ENCODE data around the gene TBL1X. TPM values are rescaled to one million over a fixed set of nuclear protein-coding genes. Genes with fewer than 3 reads are reported as not detected.

TBL1X gene
- total and polyA plus RNA-seq, 2 of the 8 experiments (the other 6 are each of a cell fraction or from before 2014, with no cell fraction given), result 13.3 to 25.6 TPM

- WGBS, 2 experiments (ENCODE audit: extremely low coverage in 1 of 2, insufficient coverage in 1 of 2, insufficient read length in 1 of 2, insufficient replicate concordance in 2 of 2, low coverage in 1 of 2, low lambda C conversion rate in 2 of 2, missing lambda C conversion rate in 1 of 2), result 68% methylated on average over 3 of the region's 3 CpGs; no CpG with 5 or more reads in 1 of the 2 experiments
- no peaks in the 10 kb centered on the region for H3K79me1 ChIP-seq (ENCODE audit: low read depth, low read length)
- peaks cover 3 to 5% of the 10 kb centered on the region in 2 experiments for H4K20me1 ChIP-seq (replicated peaks in 1 of 2; ENCODE audit: control insufficient read depth in 1 of 2, insufficient read depth in 2 of 2, low read length in 2 of 2)
- H4K5ac ChIP-seq (ENCODE audit: insufficient read length, low read depth, low read length), result no peak overlapping the region
- H3K27me3 ChIP-seq (replicated peaks in 1 of 4; ENCODE audit: control insufficient read depth in 3 of 4, extremely low read depth in 1 of 4, insufficient read depth in 3 of 4, low read length in 3 of 4), result no peaks in the 10 kb centered on the region
- no peaks in the 10 kb centered on the region for H3K9me3 ChIP-seq (ENCODE audit: insufficient read depth in 2 of 2, low read depth in 1 of 2, low read length in 1 of 2)
- DNase-seq (ENCODE audit: low read depth in 1 of 2, low spot score in 2 of 2) (no peak), FAIRE-seq (no peak)
- H3K18ac ChIP-seq (ENCODE audit: extremely low read depth, low read length), result no peak overlapping the region
- H2BK12ac ChIP-seq (ENCODE audit: low read depth, low read length), result no peak overlapping the region
- no peak overlapping the region for H4K8ac ChIP-seq (ENCODE audit: extremely low read depth, insufficient read depth, low read length)
- H3K4me1 ChIP-seq (replicated peaks in 1 of 4; ENCODE audit: control insufficient read depth in 3 of 4, insufficient read depth in 4 of 4, low read length in 3 of 4), result peaks cover 0 to 7% (median 0%) of the 10 kb centered on the region in 4 experiments; a peak in 3 of 7 replicates
- TF ChIP-seq SIX5 (IDR thresholded peaks at IDR 0.05; ENCODE audit: low read depth, low read length) (no peak), CHD2 (IDR thresholded peaks at IDR 0.05; ENCODE audit: low read length) (no peak), JUN (IDR thresholded peaks at IDR 0.05; ENCODE audit: low read depth, low read length) (no peak), KDM1A (IDR thresholded peaks at IDR 0.05; ENCODE audit: borderline replicate concordance, low read length) (no peak), EZH2 (IDR thresholded peaks at IDR 0.05; ENCODE audit: low read depth, low read length, severe bottlenecking) (no peak), CREB1 (IDR thresholded peaks at IDR 0.05) (no peak), CBX5 (IDR thresholded peaks at IDR 0.05; ENCODE audit: low read depth, low read length) (no peak), FOSL1 (IDR thresholded peaks at IDR 0.05; ENCODE audit: insufficient read depth, low read depth, low read length) (no peak), USF2 (IDR thresholded peaks at IDR 0.05; ENCODE audit: low read length) (no peak), POLR2A (IDR thresholded peaks at IDR 0.05; ENCODE audit: control extremely low read depth in 1 of 2, low read depth in 2 of 2, low read length in 2 of 2) (no peak)
- H3K36me3 ChIP-seq (ENCODE audit: control insufficient read depth in 2 of 4, insufficient read depth in 4 of 4, low read length in 3 of 4), result no peaks in the 10 kb centered on the region
- H2BK20ac ChIP-seq (ENCODE audit: low read length), result no peak overlapping the region
- H3K56ac ChIP-seq (replicated peaks; ENCODE audit: insufficient read length, low read depth, low read length), result no peak overlapping the region
- H3K4me3 ChIP-seq (ENCODE audit: extremely low read depth in 1 of 4, insufficient read depth in 2 of 4, low read depth in 3 of 4, low read length in 4 of 4), result no peak overlapping the region
- H2BK120ac ChIP-seq (replicated peaks; ENCODE audit: low read depth, low read length), result no peak overlapping the region
- no peak overlapping the region for H3K27ac ChIP-seq (ENCODE audit: low read depth, low read length)
- no peaks in the 10 kb centered on the region for H3K23me2 ChIP-seq (ENCODE audit: low read depth, low read length)
- no peak overlapping the region for H2AK5ac ChIP-seq (ENCODE audit: low read depth, low read length)
- no peak overlapping the region for H2BK15ac ChIP-seq (ENCODE audit: low read length)
- no peak overlapping the region for H3K4ac ChIP-seq (replicated peaks; ENCODE audit: insufficient read length, low read depth, low read length)
- H3K14ac ChIP-seq (ENCODE audit: insufficient read length), result no peak overlapping the region
- H3K9ac ChIP-seq (replicated peaks in 1 of 4; ENCODE audit: extremely low read depth in 1 of 4, low read depth in 3 of 4, low read length in 3 of 4), result no peak overlapping the region
- peaks cover 0 to 8% of the 10 kb centered on the region in 2 experiments; a peak in 1 of 4 replicates for H3K79me2 ChIP-seq (ENCODE audit: control insufficient read depth in 1 of 2, insufficient read depth in 2 of 2, low read length in 2 of 2)
- H3K4me2 ChIP-seq (ENCODE audit: insufficient read depth in 1 of 2, low read depth in 2 of 2, low read length in 2 of 2), result no peak overlapping the region
- CTCF ChIA-PET (ENCODE audit: partially characterized antibody), result no interaction called here
- H3K23ac ChIP-seq (ENCODE audit: insufficient read length), result no peak overlapping the region
- no peak overlapping the region for H2AFZ ChIP-seq (ENCODE audit: low read length)
- POLR2A ChIA-PET (ENCODE audit: partially characterized antibody), result no interaction called here
- H2BK5ac ChIP-seq (ENCODE audit: low read depth, low read length), result no peak overlapping the region
- H4K91ac ChIP-seq (replicated peaks; ENCODE audit: insufficient read length, low read length), result no peak overlapping the region
These were observed 118.1 kb downstream of the TBL1X start for GRCh38 chrX:9582956-9583355.

All from H1 (cell line).